ENCODE data around the gene GPR62. TPM values are rescaled to one million over a fixed set of nuclear protein-coding genes. Genes with fewer than 3 reads are reported as not detected.

Gene GPR62
- total and polyA plus RNA-seq, 9 donors: 0.15 to 0.83 (median 0.30) TPM

GRCh38 chr3:51958603-51959521 is 3.7 kb downstream of the GPR62 start:
- no peak for TF ChIP-seq EP300 (IDR thresholded peaks at IDR 0.05)
- no peak for TF ChIP-seq POLR2A (IDR thresholded peaks at IDR 0.05)
- TF ChIP-seq, protein P1, sequence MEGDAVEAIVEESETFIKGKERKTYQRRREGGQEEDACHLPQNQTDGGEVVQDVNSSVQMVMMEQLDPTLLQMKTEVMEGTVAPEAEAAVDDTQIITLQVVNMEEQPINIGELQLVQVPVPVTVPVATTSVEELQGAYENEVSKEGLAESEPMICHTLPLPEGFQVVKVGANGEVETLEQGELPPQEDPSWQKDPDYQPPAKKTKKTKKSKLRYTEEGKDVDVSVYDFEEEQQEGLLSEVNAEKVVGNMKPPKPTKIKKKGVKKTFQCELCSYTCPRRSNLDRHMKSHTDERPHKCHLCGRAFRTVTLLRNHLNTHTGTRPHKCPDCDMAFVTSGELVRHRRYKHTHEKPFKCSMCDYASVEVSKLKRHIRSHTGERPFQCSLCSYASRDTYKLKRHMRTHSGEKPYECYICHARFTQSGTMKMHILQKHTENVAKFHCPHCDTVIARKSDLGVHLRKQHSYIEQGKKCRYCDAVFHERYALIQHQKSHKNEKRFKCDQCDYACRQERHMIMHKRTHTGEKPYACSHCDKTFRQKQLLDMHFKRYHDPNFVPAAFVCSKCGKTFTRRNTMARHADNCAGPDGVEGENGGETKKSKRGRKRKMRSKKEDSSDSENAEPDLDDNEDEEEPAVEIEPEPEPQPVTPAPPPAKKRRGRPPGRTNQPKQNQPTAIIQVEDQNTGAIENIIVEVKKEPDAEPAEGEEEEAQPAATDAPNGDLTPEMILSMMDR (IDR thresholded peaks at IDR 0.05): no peak
- Histone ChIP-seq H3K4me1 (ENCODE audit: insufficient read depth) (peaks cover 14% of the 10 kb centered on the region), H3K27ac (no peak overlapping the region), H3K27me3 (no peaks in the 10 kb centered on the region), H3K9me3 (no peaks in the 10 kb centered on the region), H3K36me3 (no peaks in the 10 kb centered on the region), H3K4me3 (no peak overlapping the region)
- WGBS, 3 donors: 92 to 95% (median 93%) methylated on average over 20 of the region's 20 CpGs
- peak in 1 of 5 donors; percentile 28 for DNase-seq
- intact Hi-C loops (cut with DNase I): no loop called here

GRCh38 chr3:51959651-51960050 is 4.5 kb downstream of the GPR62 start:
- Histone ChIP-seq H3K4me1 (ENCODE audit: insufficient read depth) (peaks cover 14% of the 10 kb centered on the region), H3K36me3 (no peaks in the 10 kb centered on the region), H3K9me3 (no peaks in the 10 kb centered on the region), H3K27ac (no peak overlapping the region), H3K27me3 (no peaks in the 10 kb centered on the region), H3K4me3 (no peak overlapping the region)
- TF ChIP-seq EP300 (IDR thresholded peaks at IDR 0.05): no peak
- TF ChIP-seq, protein P1 (IDR thresholded peaks at IDR 0.05): no peak
- TF ChIP-seq POLR2A (IDR thresholded peaks at IDR 0.05): no peak
- DNase-seq: peak in 1 of 5 donors; percentile 15
- 94 to 98% (median 97%) methylated on average over 7 of the region's 7 CpGs for WGBS, 3 donors
- intact Hi-C loops (cut with DNase I): no loop called here

DNA sequence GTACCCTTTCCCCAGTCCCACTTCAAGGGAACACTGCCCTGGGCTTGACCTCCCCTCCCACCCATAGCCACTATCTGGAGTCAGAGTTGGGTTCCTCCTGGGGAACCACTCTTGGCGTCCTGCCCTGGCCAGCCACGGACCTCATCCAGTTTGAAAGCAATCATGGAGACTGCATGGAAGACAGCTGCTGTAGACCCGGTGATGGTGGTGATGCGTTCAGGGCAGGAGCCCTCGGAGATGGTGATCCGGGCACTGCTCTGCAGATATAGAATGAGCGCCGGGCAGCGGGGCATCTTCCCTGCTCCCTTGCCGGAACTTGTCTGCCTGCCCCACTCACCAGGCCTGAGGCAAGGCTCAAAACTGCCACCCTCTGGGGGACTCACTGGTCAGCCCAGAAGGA is 5.2 kb downstream of the GPR62 start:
- 81 to 87% (median 85%) methylated on average over 10 of the region's 10 CpGs for WGBS, 3 donors
- no peaks in the 10 kb centered on the region for H3K9me3 ChIP-seq
- intact Hi-C loops (cut with DNase I): no loop called here
- no peak overlapping the region for H3K27ac ChIP-seq
- H3K27me3 ChIP-seq: no peaks in the 10 kb centered on the region
- peak in 1 of 5 donors; percentile 28 for DNase-seq
- H3K4me1 ChIP-seq (ENCODE audit: insufficient read depth): peaks cover 14% of the 10 kb centered on the region
- TF ChIP-seq EP300 (IDR thresholded peaks at IDR 0.05) (no peak), POLR2A (IDR thresholded peaks at IDR 0.05) (no peak)
- TF ChIP-seq, protein P1 (IDR thresholded peaks at IDR 0.05): no peak
- H3K36me3 ChIP-seq: no peaks in the 10 kb centered on the region
- no peak overlapping the region for H3K4me3 ChIP-seq

- peak in 1 of 5 donors; percentile 12 for DNase-seq
- intact Hi-C loops (cut with DNase I): no loop called here
- TF ChIP-seq, protein P1 (IDR thresholded peaks at IDR 0.05): no peak
- TF ChIP-seq POLR2A (IDR thresholded peaks at IDR 0.05) (no peak), EP300 (IDR thresholded peaks at IDR 0.05) (no peak)
- no peaks in the 10 kb centered on the region for H3K9me3 ChIP-seq
- no peak overlapping the region for H3K4me3 ChIP-seq
- peak overlapping the region in 1 of 2 donors; percentile 55 for H3K27ac ChIP-seq
- H3K27me3 ChIP-seq: no peaks in the 10 kb centered on the region
- peaks cover 11% of the 10 kb centered on the region for H3K4me1 ChIP-seq (ENCODE audit: insufficient read depth)
- 89 to 91% (median 90%) methylated on average over 18 of the region's 18 CpGs for WGBS, 3 donors
- H3K36me3 ChIP-seq: no peaks in the 10 kb centered on the region
These were observed 5.8 kb downstream of the GPR62 start for GRCh38 chr3:51961011-51961410.
